T follicular helper cell (primary cell): Measurements from ENCODE around the gene ANK3.

Source experiments
- DNase-seq: peaks from one replicate; pipeline ENCODE4 v3.0.0-alpha.2; 2020; ENCODE audit warnings: low read depth
- total RNA-seq, 2 experiments: gene quantifications; one replicate each; lab custom pipeline; 2026; lab: John Stamatoyannopoulos, UW

The ANK3 gene
- total RNA-seq = 153 to 176 reads per million in 2 experiments

DNA sequence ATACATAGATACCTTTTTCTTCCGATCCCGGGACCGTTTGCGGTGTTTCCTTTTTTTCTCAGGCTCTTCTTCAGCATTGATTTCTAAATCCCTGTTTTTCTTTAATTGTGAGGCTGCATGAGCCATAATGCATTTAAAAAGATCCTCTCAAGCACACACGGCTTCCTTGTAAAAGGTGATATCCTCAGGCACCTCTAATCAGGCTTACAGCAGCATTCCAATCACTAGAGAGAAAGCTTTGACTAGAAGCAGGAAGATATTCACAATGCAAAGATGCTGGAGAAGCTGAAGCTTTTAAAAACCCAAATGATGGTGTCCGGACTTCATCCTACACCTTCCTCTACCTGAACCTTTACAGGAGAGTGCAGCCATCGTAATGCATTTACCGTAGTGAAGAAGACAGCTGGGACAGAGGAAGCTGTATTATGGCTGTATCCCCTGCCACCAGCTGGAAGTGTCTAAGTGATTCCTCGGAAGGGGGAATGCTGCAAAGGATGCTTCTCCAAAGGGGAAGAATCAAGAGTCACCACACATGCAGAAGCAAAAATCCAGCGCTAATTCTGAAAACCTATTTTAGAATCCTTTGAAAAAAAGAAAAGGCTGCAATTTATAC is at the start of gene ANK3:
ANK3 (minus strand) TSS at position 463 of the 613 bp plus-strand sequence; CDS start at position 126, 337 bp downstream.
- no peak for DNase-seq

GRCh38 chr10:60434418-60435046 is 44.9 kb upstream of the ANK3 start:
- DNase-seq = no peak

GRCh38 chr10:60433684-60434083 is 44.0 kb upstream of the ANK3 start:
- no peak for DNase-seq

DNA sequence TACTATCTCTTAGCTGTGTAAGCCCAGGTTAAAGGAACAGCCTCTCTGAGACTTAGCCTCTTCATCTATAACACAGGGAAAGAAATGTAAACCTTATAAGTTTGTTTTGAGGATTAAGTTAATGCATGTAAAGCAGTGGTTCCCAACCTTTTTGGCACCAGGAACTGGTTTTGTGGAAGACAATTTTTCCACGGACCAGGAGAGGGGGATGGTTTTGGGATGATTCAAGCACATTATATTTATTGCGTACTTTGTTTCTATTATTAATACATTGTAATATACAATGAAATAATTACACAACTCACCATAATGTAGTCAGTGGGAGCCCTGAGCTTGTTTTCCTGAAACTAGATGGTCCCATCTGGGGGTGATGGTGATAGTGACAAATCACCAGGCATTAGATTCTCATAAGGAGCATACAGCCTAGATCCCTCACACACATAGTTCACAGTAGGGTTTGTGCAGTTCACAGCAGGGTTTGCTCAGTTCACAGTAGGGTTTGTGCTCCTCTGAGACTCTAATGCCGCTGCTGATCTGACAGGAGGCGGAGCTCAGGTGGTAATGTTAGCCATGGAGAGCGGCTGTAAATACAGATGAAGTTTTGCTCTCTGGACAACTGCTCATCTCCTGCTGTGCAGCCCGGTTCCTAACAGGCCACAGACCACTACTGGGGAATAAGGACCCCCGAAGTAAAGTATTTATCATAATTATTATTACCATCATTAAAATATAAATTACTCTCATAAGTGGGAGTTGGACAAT is 41.3 kb upstream of the ANK3 start:
- no peak for DNase-seq

DNA sequence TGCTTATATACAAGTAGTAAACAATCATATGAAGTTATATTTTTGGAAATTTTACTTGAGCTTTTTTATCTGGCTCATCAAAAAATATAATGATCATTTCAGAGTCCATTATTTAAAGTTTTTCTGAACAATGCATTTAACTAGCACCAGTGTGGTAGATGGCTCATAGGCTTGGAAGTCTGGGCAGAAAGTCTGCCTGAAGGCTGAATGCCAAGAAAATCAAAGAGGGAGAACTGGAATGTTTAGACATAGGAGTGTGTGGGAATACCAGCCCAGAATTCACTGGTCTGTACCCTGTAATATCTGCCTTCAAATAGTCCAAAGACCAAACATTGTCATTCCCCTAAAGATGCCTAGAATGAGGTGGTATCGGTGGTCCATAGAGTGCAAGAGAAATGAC is 40.3 kb upstream of the ANK3 start:
- DNase-seq = no peak

DNA sequence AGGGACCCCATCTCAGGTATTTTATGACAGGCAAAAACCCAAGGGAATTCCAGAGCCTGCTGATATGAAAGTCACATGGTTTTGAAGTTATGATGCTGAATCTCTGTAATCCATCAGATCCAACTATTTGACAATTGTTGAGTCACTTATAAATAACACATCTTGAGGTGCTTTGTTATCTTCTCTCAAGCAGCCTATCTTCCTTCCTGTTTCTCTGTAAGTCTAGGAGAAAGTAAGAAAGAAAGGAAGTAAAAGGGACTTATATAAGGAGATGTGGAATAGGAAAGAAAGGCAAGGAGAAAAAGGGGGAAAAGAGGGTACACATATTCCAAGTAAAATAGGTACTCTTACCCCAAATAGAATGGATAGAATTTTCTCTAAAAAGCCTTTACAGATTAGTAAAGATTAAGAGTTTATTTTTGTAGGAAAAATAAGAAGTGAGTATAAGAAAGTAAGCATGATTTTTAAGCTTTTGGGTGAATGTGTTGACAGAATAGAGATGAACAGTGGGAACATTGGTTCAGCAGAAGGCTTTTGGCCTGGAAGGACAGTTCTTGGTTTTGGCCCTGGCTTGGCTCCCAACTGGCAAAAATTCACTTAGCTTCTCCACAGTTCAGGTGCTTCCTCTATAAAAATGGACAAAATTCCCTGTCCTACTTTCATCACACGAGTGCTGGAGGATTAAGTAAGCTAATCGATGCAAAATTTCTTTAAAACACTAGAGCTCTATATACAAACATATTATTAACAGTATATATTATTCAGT is 39.6 kb upstream of the ANK3 start:
- DNase-seq = no peak

DNA sequence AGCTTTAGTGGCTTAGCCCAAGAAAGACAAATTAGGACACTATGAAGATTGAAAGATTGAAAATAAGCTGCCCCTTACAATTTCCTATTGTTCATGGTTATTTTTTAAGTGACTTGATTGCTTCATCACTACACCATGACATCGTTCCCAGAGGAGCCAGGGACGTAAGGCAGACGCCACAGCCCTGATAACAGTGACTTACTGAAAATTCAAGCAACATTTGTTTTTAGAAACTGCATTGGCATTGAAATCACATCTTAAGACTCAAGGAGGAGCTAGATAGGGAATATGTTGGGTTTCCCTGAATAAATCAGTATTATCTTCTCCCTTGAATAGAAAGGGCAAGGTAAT is 38.7 kb upstream of the ANK3 start:
- no peak for DNase-seq

DNA sequence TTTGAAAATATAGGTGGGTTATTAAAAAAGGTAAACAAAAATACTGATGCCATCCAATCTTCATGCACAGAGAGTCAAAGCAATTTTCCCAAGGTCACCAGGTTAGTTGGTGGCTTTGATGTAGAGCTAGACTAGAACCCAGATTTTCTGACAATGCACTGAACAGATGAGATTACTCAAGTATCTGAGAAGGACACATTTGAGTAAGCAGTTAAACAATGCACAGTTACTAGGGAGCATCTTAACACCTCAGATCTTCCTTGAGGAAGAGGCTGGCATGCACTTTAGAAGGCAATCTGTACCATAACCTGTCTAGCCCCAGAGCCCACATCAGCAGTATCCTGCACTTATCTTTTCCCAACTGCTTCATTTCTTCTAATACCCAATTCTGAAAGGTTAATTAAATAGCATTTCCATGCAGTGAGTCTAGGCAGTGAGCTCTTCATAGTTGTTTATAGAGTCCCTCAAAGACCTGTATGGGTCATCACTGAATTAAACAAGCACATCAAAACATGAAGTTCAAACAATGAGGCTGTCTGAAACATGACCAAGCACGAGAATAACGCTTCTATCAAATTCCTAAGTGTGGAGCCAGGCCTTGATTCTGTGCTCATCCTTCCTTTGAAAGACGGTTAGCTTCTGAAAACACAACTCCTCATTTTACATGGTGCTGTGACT is 38.2 kb upstream of the ANK3 start:
- DNase-seq = no peak

GRCh38 chr10:60427148-60427547 is 37.5 kb upstream of the ANK3 start:
- no peak for DNase-seq

DNA sequence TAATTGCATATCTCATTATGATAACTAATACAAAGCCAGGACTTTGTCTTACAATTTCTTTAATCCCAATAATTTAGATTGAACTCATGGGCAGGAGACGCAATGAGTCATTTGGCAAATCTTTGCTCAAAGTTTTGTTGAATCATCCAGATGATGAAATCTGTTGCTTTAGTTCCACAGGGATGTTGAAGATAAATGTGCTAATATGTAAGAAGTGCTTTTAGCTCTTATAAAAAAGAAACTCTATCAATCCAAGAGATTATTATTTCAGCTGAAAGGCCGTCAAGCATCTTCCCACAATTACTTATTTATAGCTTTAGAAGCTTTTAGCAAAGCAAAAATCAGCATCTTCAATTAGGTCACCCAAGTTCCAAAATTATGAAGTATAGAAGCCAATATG is 36.8 kb upstream of the ANK3 start:
- DNase-seq = no peak

DNA sequence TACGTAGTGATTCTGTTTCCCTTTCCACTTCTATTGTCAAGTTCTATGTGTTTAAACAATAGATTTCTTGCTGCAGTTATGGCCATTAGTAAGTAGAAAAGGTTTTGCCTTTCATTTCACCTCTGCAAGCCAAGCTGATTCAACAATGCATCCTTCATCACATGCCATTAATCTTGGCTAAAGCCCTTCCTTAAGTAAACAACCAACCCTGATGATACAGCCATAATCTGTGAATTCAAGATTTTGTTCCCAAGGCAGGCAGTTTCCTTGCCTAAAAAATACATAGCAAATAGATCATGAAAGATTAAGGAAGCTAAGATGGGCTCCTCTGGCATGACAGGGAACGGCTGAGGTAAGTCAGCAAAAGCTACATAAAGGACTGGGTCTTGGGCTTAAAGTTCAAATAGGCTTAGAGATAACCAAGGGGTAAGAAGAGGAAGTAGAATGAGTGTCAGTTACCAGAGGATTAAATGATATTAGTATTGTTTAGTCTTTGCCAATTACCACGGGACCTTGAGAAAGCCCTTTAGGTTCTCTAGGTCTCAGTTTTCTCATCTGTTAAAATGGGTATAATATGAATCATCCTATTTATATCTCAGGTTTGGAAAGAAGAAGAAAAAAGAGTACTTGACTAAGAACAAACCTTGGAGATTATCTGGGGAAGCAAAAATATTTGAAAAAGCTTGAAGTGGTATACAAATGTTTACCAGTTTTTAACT is 35.9 kb upstream of the ANK3 start:
- no peak for DNase-seq

- no peak for DNase-seq
These were observed 35.3 kb upstream of the ANK3 start for GRCh38 chr10:60424971-60425370.

DNA sequence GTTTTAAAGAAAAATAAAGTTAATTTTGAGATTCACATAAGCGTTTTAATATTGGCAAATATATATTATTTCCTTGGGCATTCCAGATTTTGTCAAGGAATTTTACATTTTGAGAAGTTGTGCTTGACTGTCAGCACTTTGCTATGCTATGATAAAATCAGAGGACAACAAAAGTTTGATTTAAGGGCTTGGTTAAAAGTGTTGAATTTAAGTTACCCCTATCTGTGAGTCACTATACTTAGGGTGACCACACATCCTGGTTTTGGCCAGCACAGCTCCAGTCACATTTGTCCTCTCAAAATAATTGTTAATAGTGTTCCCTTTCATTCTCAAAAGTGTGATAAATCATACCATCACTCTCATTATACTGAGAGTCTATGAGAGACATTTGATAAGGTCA is 34.2 kb upstream of the ANK3 start:
- DNase-seq = no peak

DNA sequence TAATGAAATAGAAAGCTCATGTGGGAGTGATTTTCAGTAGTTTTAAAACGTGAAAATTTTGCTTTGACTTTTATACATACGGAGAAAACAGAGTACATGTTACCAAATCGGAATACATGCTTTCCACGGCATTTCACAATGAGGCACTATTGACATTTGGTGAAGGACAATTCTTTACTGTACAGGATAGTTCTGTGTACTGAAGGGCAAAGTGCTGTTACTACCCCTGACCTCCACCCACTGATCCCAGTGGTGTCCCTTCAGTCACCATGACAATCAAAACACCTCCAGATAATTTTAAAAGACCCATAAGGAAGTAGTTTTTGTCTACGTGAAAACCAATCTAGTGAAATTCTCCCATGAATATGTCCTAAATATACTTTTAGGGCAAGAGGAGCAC is 33.1 kb upstream of the ANK3 start:
- DNase-seq = no peak

- DNase-seq = no peak
These were observed 31.6 kb upstream of the ANK3 start for GRCh38 chr10:60420991-60421894.

DNA sequence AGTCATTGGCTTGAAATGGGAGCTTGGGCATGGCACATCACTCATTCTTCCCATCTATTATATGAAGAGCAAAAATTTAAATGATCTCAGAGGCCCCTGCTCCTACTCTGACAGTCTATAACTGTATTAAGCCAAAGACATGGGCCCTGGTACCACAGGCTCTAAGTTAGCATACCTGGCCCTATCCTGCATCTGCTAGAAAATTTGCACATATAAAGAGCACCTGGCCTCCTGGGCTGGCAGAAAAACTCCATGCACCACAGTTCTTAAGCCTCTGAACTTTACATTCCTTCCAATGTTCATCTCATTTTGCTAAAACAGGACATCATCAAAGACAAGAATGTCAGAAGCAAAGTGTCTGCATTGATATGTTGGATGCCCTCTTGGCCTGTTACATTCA is 29.6 kb upstream of the ANK3 start:
- DNase-seq = no peak

DNA sequence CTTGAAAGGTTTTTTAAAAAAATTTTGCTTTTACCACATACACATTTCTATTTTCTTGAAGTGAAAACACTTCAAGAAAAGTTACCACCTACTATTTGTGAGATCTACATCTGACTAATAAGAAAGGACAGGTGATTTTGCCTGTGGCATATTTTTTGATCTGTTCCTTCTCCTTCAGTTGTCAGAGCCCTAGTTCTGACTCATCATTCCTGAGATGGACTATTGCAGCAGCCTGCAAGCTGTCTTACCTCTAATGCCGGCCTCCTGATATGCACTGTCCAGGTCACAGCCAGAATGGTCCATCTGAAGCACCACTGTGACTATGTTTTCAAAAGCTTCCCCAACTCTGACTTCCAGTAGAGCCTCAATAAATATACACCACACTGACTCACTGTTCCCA is 28.2 kb upstream of the ANK3 start:
- no peak for DNase-seq

DNA sequence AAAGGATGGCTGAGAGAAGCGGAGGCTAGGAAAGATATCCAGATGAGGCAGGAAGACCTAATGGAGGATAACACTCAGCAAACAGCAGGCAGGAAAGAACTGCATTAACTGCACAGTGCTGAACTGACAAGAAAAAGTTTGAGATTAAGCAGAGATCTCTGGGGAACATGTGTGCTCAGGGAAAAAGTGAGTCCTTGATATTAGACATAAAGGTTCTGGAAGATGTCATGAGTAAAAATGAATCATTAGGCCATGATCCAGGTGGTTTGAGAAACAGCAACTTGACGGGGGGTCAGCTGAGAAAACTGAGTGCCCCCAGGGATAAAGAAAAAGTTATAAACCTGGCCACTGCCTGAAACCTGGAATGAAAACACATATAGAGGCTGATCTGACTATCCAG is 27.3 kb upstream of the ANK3 start:
- no peak for DNase-seq

DNA sequence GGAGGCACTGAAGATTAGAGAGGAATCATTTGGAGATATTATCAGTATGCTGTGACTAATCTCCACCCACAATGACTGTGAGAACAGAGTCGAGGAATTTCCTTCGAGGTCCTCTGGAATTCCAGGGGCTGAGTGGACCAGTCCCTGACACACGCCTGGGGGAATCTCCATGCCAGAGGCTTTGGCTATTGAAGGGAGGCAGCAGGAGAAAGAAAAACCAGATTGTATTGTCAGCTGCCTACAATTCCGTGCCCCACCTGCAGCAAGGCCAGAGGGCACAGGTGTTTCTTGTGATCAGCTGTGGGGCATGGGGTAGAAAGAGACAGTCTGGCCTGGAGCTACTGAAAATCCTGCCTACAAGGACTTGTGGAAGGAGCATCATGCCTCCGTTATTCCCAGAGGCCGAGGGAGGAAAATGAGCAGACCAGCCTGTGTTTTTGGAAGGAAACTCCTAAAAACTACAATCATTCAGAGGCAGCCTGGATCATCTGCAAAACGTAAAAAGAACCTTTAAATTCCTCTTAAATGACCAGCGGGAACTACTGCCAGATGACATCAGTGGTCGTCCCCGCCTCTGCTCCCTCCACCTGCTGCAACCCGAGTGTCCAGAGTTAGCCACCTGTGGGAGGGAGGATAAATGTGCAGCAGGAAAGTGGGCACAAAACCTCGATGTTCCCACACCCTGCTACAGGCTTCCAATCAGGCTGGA is 25.4 kb upstream of the ANK3 start:
- no peak for DNase-seq

DNA sequence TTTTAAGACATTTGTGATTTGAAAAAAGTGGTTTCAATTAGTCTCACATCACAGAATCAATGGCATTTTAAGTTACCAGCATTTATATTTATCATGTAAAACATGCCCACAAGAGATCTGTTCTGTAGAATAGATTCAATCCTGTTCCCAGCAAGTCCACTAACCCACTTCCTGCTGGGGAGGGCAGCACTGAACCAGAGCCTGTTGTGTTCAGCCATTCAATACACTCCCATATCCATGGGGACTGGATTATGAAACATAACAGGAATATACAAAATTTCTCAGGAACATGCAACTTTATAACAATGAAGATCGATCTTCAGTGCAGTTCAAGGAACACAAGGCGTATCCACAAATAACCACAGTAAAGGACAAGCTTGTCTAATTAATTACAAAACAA is 24.4 kb upstream of the ANK3 start:
- DNase-seq = no peak
